SK-N-DZ (cell line): ENCODE results near the gene ESPL1.
"Not testable (repeated sequence)": the region's sequence is repeated elsewhere in the genome, so short reads cannot be mapped to it uniquely, and the experiment has no call there.

Source experiments
- DNase-seq: peaks from one replicate; pipeline ENCODE4 v3.0.0-alpha.2; 2015; ENCODE audit warnings: low spot score

The ESPL1 gene

GRCh38 chr12:53255996-53256395, 12.1 kb upstream of the ESPL1 start:
- no peak for DNase-seq

GRCh38 chr12:53258541-53259539, 9.3 kb upstream of the ESPL1 start:
- DNase-seq, result no peak

- no peak for DNase-seq
Measured at GRCh38 chr12:53259891-53260290, 8.2 kb upstream of the ESPL1 start.

- DNase-seq, result no peak
Measured at GRCh38 chr12:53265783-53266182, 2.3 kb upstream of the ESPL1 start.

- DNase-seq, result no peak
Measured at GRCh38 chr12:53267306-53267998, 647 bp upstream of the ESPL1 start.

- DNase-seq, result no peak
Measured at GRCh38 chr12:53268630-53269562, 797 bp downstream of the ESPL1 start.

GRCh38 chr12:53274445-53274844, 6.3 kb downstream of the ESPL1 start:
- no peak for DNase-seq

GRCh38 chr12:53276511-53276910, 8.4 kb downstream of the ESPL1 start:
- DNase-seq, result no peak

- no peak for DNase-seq
Measured at GRCh38 chr12:53277981-53278380, 9.9 kb downstream of the ESPL1 start.

GRCh38 chr12:53279283-53279869, 11.3 kb downstream of the ESPL1 start:
- DNase-seq, result no peak

- no peak for DNase-seq
Measured at GRCh38 chr12:53279888-53280498, 11.9 kb downstream of the ESPL1 start.

- no peak for DNase-seq
Measured at GRCh38 chr12:53286448-53286847, 18.3 kb downstream of the ESPL1 start.

GRCh38 chr12:53287741-53288216, 19.7 kb downstream of the ESPL1 start:
- peak; percentile 39 for DNase-seq

- no peak for DNase-seq
Measured at GRCh38 chr12:53288322-53288721, 20.2 kb downstream of the ESPL1 start.

GRCh38 chr12:53289891-53290290, 21.8 kb downstream of the ESPL1 start:
- DNase-seq, result no peak

- no peak for DNase-seq
Measured at GRCh38 chr12:53290661-53291060, 22.6 kb downstream of the ESPL1 start.

GRCh38 chr12:53292426-53292825, 24.3 kb downstream of the ESPL1 start:
- no peak for DNase-seq

- DNase-seq, result peak; percentile 85
Measured at GRCh38 chr12:53295070-53295890, 27.2 kb downstream of the ESPL1 start, which contains the start of gene PFDN5. TSS of gene PFDN5 (plus strand) at chr12:53295542. CDS start at chr12:53295568, 26 bp downstream.

GRCh38 chr12:53295891-53296219, 27.8 kb downstream of the ESPL1 start:
- DNase-seq, result no peak

- not testable (repeated sequence) for DNase-seq
Measured at GRCh38 chr12:53297106-53297505, 29.0 kb downstream of the ESPL1 start.
